ENCODE measurements around the gene SLC35F6.

- TF ChIP-seq POLR2A (IDR thresholded peaks at IDR 0.05) (no peak), POLR2AphosphoS5 (IDR thresholded peaks at IDR 0.05) (no peak)
- TF ChIP-seq, protein P1, sequence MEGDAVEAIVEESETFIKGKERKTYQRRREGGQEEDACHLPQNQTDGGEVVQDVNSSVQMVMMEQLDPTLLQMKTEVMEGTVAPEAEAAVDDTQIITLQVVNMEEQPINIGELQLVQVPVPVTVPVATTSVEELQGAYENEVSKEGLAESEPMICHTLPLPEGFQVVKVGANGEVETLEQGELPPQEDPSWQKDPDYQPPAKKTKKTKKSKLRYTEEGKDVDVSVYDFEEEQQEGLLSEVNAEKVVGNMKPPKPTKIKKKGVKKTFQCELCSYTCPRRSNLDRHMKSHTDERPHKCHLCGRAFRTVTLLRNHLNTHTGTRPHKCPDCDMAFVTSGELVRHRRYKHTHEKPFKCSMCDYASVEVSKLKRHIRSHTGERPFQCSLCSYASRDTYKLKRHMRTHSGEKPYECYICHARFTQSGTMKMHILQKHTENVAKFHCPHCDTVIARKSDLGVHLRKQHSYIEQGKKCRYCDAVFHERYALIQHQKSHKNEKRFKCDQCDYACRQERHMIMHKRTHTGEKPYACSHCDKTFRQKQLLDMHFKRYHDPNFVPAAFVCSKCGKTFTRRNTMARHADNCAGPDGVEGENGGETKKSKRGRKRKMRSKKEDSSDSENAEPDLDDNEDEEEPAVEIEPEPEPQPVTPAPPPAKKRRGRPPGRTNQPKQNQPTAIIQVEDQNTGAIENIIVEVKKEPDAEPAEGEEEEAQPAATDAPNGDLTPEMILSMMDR (IDR thresholded peaks at IDR 0.05): no peak
These were observed 3.0 kb downstream of the SLC35F6 start for GRCh38 chr2:26767129-26767528.

Measured in breast epithelium (tissue), 3 donors.